Right lobe of liver (tissue), 6 donors: ENCODE results near the gene SMC1B. TPM values are rescaled to one million over a fixed set of nuclear protein-coding genes. Genes with fewer than 3 reads are reported as not detected.
"Not testable (repeated sequence)": the region's sequence is repeated elsewhere in the genome, so short reads cannot be mapped to it uniquely, and the experiment has no call there.

Source experiments
- ATAC-seq, 4 donors: fragments of 200-7000 bp; cut with Tn5 transposase; one replicate each; pipeline ENCODE4 v1.9.1; 2020; ENCODE audit warnings: mild to moderate bottlenecking in 4 of 4, moderate library complexity in 4 of 4
- DNase-seq, 3 donors: peaks; one replicate each; pipeline ENCODE4 v3.0.0-alpha.2; 2020
- H3K27ac ChIP-seq, 3 donors: fragments of 200-600 bp; one replicate each; pipeline ENCODE4 v1.8.0; 2022
- H3K27me3 ChIP-seq, 2 donors: fragments of 200-600 bp; one replicate each; pipeline ENCODE4 v1.8.0; 2022
- H3K36me3 ChIP-seq, 4 donors: fragments of 200-600 bp; sonication (generic) in 1 of 4; one replicate each; pipeline versions ENCODE4 v1.5.1 to v1.8.0; 2017 to 2022; ENCODE audit warnings: control low read depth in 1 of 4
- H3K4me1 ChIP-seq, 4 donors: fragments of 200-600 bp; sonication (generic) in 1 of 4; one replicate each; pipeline versions ENCODE4 v1.5.1 to v1.8.0; 2017 to 2022; ENCODE audit warnings: control low read depth in 1 of 4
- H3K4me3 ChIP-seq, 3 donors: fragments of 200-600 bp; one replicate each; pipeline ENCODE4 v1.8.0; 2022
- H3K9me3 ChIP-seq, 4 donors: fragments of 200-600 bp; sonication (generic) in 1 of 4; one replicate each; pipeline versions ENCODE4 v1.5.1 to v1.8.0; 2017 to 2022; ENCODE audit warnings: control low read depth in 1 of 4
- POLR2A ChIP-seq: fragments of 450-650 bp; IDR thresholded peaks from one replicate; pipeline ENCODE4 v1.6.1; 2017; ENCODE audit warnings: antibody characterized with exemption, mild to moderate bottlenecking
- WGBS: methylation state at CpG from one replicate; pipeline ENCODE4 v1.1.6; 2018; ENCODE audit warnings: low coverage, low lambda C conversion rate; ENCODE audit not compliant: insufficient coverage; ENCODE audit errors: missing lambda C conversion rate; 5-methylcytosine and 5-hydroxymethylcytosine counted together
- intact Hi-C, 2 donors: fragments of 100-400 bp; cut with DNase I; formaldehyde crosslinking; loops; one replicate each; pipeline versions ENCODE4 v1.11.2 to v1.14.1; 2022
- total RNA-seq, 6 experiments: library from RNA; depleted of rRNA in 2 of 6; stranded (reverse); fragments of >200 nt in 2 of 6; fragmentation: NEBNext Ultra II Directional in 3 of 6; extraction: Animal tissue kit (Norgen Biotek cat#: 25700) in 3 of 6; gene quantifications; one replicate each; pipeline versions ENCODE4 v1.1.0 to v1.2.4, GENCODE V29; 2016 to 2023
- TF ChIP-seq, protein P1 (sequence below), 4 donors: fragments of 200-600 bp in 3 of 4; fragments of 450-650 bp in 1 of 4; IDR thresholded peaks; one replicate each; pipeline versions ENCODE4 v1.5.1 to v1.8.0; 2016 to 2022; ENCODE audit warnings: antibody characterized with exemption in 4 of 4, mild to moderate bottlenecking in 2 of 4
- donor health status: DM: no; HTN: yes; CAD: no.
- donor health status: DM: no; HTN: no; CAD: no.
- donor health status: DM: no; HTN: no; CAD: no.
- donor health status: DM: no; HTN: yes; CAD: no.
- donor health status: DM: no; HTN: yes; CAD: no.

SMC1B gene
- total RNA-seq, 6 experiments from 2014 or later = not detected

DNA sequence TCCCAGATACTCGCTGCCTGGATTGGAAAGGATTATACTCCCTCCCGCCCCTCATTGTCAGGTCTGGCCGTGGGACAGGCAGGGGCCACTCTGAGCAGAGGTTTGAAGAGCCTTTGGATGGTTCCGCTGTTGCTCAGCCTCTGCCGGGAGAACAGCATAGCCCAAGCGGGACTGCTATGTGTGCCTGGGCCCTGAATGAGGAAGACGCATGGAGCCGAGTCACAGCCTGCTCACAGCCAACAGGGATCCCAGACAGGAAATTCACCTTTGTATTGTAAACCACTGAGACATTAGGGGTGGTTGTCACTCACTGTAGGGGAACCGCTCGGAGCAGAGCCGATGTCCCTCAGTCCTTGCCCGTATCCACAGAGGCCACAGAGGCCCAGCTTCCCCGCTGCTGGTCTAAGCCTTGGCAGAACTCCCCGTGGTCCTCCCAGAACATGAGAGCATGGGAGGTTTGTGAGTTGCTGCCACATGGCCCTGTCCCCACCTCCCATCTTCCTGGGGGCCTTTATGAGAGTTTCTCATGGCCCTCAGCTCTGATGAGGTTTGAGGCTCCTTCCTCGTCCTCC, 114.4 kb downstream of the SMC1B start:
- H3K4me1 ChIP-seq = no peaks in the 10 kb centered on the region
- no peaks in the 10 kb centered on the region for H3K27me3 ChIP-seq
- no peak for TF ChIP-seq POLR2A
- TF ChIP-seq, protein P1, sequence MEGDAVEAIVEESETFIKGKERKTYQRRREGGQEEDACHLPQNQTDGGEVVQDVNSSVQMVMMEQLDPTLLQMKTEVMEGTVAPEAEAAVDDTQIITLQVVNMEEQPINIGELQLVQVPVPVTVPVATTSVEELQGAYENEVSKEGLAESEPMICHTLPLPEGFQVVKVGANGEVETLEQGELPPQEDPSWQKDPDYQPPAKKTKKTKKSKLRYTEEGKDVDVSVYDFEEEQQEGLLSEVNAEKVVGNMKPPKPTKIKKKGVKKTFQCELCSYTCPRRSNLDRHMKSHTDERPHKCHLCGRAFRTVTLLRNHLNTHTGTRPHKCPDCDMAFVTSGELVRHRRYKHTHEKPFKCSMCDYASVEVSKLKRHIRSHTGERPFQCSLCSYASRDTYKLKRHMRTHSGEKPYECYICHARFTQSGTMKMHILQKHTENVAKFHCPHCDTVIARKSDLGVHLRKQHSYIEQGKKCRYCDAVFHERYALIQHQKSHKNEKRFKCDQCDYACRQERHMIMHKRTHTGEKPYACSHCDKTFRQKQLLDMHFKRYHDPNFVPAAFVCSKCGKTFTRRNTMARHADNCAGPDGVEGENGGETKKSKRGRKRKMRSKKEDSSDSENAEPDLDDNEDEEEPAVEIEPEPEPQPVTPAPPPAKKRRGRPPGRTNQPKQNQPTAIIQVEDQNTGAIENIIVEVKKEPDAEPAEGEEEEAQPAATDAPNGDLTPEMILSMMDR (IDR thresholded peaks at IDR 0.05) = no peak
- H3K27ac ChIP-seq = no peak overlapping the region
- H3K9me3 ChIP-seq = no peaks in the 10 kb centered on the region
- DNase-seq (no peak), ATAC-seq (no peak)
- WGBS = 63% methylated on average over 2 of the region's 15 CpGs
- H3K36me3 ChIP-seq = no peaks in the 10 kb centered on the region
- intact Hi-C loops = no loop called here
- no peak overlapping the region for H3K4me3 ChIP-seq

DNA sequence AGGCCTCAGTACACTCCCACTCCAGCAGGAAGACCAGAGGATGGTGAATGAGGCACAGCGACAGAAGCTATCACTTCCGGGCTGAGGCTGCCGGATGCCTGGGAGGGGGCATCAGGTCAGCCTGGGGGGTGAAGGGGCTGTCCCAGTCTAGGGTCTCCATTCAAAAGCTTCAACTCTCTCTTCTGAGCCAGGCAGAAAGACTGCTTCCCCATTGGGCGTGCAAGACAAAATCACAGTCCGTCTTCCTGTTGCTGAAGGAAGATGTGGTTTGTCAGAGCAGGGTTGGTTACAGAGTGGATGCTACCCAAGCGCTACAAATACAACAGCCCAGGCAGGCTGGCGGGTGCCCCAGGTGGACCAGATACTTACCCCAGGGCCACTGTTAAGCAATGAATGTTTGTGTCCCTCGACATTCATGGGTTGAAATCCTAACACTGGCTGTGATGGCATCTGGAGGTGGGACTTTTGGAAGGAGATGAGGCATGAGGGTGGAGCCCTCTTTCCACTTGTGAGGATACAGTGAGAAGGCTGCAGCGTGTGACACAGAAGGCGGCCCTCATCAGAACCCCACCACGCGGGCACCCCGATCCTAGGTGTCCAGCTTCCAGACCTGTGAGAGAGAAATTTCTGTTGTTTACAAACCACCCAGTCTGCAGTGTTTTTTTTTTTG, 116.6 kb downstream of the SMC1B start:
- DNase-seq = no peak
- Histone ChIP-seq H3K36me3 (no peaks in the 10 kb centered on the region), H3K9me3 (no peaks in the 10 kb centered on the region), H3K27me3 (no peaks in the 10 kb centered on the region), H3K27ac (no peak overlapping the region), H3K4me1 (no peaks in the 10 kb centered on the region), H3K4me3 (no peak overlapping the region)
- WGBS = 46% methylated on average over 8 of the region's 13 CpGs
- intact Hi-C loops = no loop called here
- TF ChIP-seq, protein P1 (IDR thresholded peaks at IDR 0.05) = no peak
- TF ChIP-seq POLR2A = no peak
- peak in 1 of 4 donors; percentile 34 for ATAC-seq

DNA sequence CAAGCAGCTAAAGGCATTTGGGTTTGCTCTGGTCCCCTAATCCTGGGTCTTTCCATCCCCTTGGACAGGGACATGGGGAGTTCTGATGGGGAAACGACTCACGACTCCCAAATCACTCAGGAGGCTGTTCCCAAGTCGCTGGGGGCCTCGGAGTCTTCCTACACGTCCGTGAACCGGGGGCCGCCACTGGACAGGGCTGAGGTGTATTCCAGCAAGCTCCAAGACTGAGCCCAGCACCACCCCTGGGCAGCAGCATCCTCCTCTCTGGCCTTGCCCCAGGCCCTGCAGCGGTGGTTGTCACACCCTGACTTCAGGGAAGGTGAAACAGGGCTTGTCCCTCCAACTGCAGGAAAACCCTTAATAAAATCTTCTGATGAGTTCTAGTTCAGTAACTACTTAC, 117.9 kb downstream of the SMC1B start:
- WGBS = no CpG with 5 or more reads among the region's 9 CpGs
- Histone ChIP-seq H3K4me1 (no peaks in the 10 kb centered on the region), H3K27me3 (no peaks in the 10 kb centered on the region), H3K9me3 (no peaks in the 10 kb centered on the region), H3K36me3 (no peaks in the 10 kb centered on the region), H3K27ac (no peak overlapping the region), H3K4me3 (no peak overlapping the region)
- DNase-seq = no peak
- intact Hi-C loops = no loop called here
- TF ChIP-seq POLR2A = no peak
- no peak for ATAC-seq

DNA sequence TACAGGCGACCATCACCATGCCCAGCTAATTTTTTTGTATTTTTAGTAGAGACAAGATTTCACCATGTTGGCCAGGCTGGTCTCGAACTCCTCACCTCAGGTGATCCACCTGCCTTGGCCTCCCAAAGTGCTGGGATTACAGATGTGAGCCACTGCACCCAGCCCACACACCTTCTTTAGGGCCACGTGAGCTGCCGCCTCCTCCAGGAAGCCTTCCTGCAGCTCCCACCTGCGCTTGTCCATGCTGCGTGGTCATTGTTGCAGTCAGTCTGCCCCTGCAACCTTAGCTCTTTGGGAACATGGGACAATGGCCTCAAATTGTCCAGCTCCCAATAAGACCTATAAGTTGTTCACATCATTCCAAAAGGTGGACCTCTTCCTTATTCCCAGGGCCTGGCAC, 118.4 kb downstream of the SMC1B start:
- DNase-seq, intact Hi-C loops, H3K4me3 ChIP-seq, H3K27me3 ChIP-seq, H3K9me3 ChIP-seq, H3K4me1 ChIP-seq, H3K36me3 ChIP-seq, ATAC-seq, H3K27ac ChIP-seq: not testable (repeated sequence)
- WGBS = 100% methylated on average over 2 of the region's 6 CpGs

Other genes starting within 250 kb of the SMC1B start
- 10 to 100 TPM; 26.4 to 57.2 (median 31.4) TPM for gene NUP50, start 249.7 kb downstream of the SMC1B start, total RNA-seq
- gene KIAA0930, start 172.7 kb downstream of the SMC1B start, total RNA-seq = 10 to 100 TPM; 24.5 to 57.9 (median 40.8) TPM
- not detected for gene UPK3A, start 128.7 kb downstream of the SMC1B start, total RNA-seq
- gene FAM118A, start 103.7 kb downstream of the SMC1B start, total RNA-seq = 10 to 100 TPM in 4 of 6 experiments, 1 to 10 TPM in 2; 5.6 to 43.0 (median 17.3) TPM
- under 1 TPM in 2 of 6 experiments, not detected in 4; 0.18 to 0.87 TPM for gene RIBC2, start 94 bp upstream of the SMC1B start, total RNA-seq
- gene FBLN1, start 89.3 kb upstream of the SMC1B start, total RNA-seq = 1 to 10 TPM; 1.6 to 6.6 (median 3.4) TPM